WTC11 (cell line): Measurements from ENCODE around the gene FBXO31. TPM values are rescaled to one million over a fixed set of nuclear protein-coding genes. Genes with fewer than 3 reads are reported as not detected.

Source experiments
- ATAC-seq: fragments of 200-7000 bp; cut with Tn5 transposase; 2 replicates; pipeline ENCODE4 v1.10.0; 2021; ENCODE audit warnings: mild to moderate bottlenecking, moderate library complexity
- CTCF ChIA-PET: fragments of 300-600 bp; sonication (Branson Sonifier 250); formaldehyde crosslinking; loops from one replicate; lab custom pipeline; 2021; ENCODE audit warnings: antibody characterized with exemption; lab: Charles Lee
- POLR2A ChIA-PET: fragments of 350-600 bp; sonication (Branson Sonifier 250); formaldehyde crosslinking; loops from one replicate; lab custom pipeline; 2021; ENCODE audit warnings: antibody characterized with exemption; lab: Charles Lee
- DNase-seq: peaks from one replicate; pipeline ENCODE4 v3.0.0; 2021; ENCODE audit warnings: low spot score
- H3K27ac Mint-ChIP-seq: 2 replicates; pipeline ENCODE4 v1.8.0; 2021; ENCODE audit warnings: mixed read lengths
- H3K27me3 Mint-ChIP-seq: 2 replicates; pipeline ENCODE4 v1.8.0; 2021; ENCODE audit warnings: low read depth, mild to moderate bottlenecking, moderate library complexity, mixed read lengths
- H3K36me3 Mint-ChIP-seq: 2 replicates; pipeline ENCODE4 v1.8.0; 2021; ENCODE audit warnings: mixed read lengths
- H3K4me1 Mint-ChIP-seq: 2 replicates; pipeline ENCODE4 v1.8.0; 2022; ENCODE audit warnings: mixed read lengths
- H3K4me3 Mint-ChIP-seq: 2 replicates; pipeline ENCODE4 v1.8.0; 2021; ENCODE audit warnings: mild to moderate bottlenecking, moderate library complexity, mixed read lengths
- H3K9me3 Mint-ChIP-seq: 2 replicates; pipeline ENCODE4 v1.8.0; 2021; ENCODE audit warnings: mixed read lengths
- ATF1 ChIP-seq: sonication (generic); formaldehyde crosslinking; IDR thresholded peaks from 2 replicates; pipeline ENCODE4 v1.8.1; 2023; ENCODE audit warnings: mild to moderate bottlenecking, moderate library complexity, missing genetic modification reagents
- ATF2 ChIP-seq: sonication (generic); formaldehyde crosslinking; IDR thresholded peaks from 2 replicates; pipeline ENCODE4 v1.8.1; 2022; ENCODE audit warnings: low read depth, missing genetic modification reagents, borderline replicate concordance
- CREM ChIP-seq: sonication (generic); formaldehyde crosslinking; IDR thresholded peaks from 2 replicates; pipeline ENCODE4 v1.8.1; 2022; ENCODE audit warnings: mild to moderate bottlenecking, missing genetic modification reagents, moderate library complexity
- ETV6 ChIP-seq: sonication (generic); formaldehyde crosslinking; IDR thresholded peaks from 2 replicates; pipeline ENCODE4 v1.8.1; 2022; ENCODE audit warnings: mild to moderate bottlenecking, missing genetic modification reagents
- FOXK1 ChIP-seq: sonication (generic); formaldehyde crosslinking; IDR thresholded peaks from 2 replicates; pipeline ENCODE4 v1.8.0; 2022; ENCODE audit warnings: mild to moderate bottlenecking, moderate library complexity, missing genetic modification reagents
- GRHL2 ChIP-seq: fragments of 250-450 bp; sonication (Bioruptor Pico); IDR thresholded peaks from 2 replicates; pipeline ENCODE4 v1.8.0; 2022; ENCODE audit warnings: mild to moderate bottlenecking, moderate library complexity; ENCODE audit not compliant: insufficient replicate concordance, severe bottlenecking
- GTF2I ChIP-seq: fragments of 250-450 bp; sonication (Bioruptor Pico); conservative IDR thresholded peaks from 2 replicates; pipeline ENCODE4 v1.4.0; 2021; ENCODE audit warnings: mild to moderate bottlenecking
- JAZF1 ChIP-seq: fragments of 250-450 bp; sonication (Bioruptor Pico); IDR thresholded peaks from 2 replicates; pipeline ENCODE4 v1.9.0; 2021; ENCODE audit warnings: moderate library complexity, mild to moderate bottlenecking, inconsistent platforms
- MXD4 ChIP-seq: fragments of 250-450 bp; sonication (Bioruptor Pico); IDR thresholded peaks from 2 replicates; pipeline ENCODE4 v1.8.0; 2021; ENCODE audit warnings: mild to moderate bottlenecking, moderate library complexity, borderline replicate concordance
- NFYB ChIP-seq: sonication (generic); formaldehyde crosslinking; conservative IDR thresholded peaks from 2 replicates; pipeline ENCODE4 v1.8.0; 2022; ENCODE audit warnings: low read depth, missing genetic modification reagents
- SMAD3 ChIP-seq: sonication (generic); formaldehyde crosslinking; IDR thresholded peaks from 2 replicates; pipeline ENCODE4 v1.8.0; 2022; ENCODE audit warnings: missing genetic modification reagents, mild to moderate bottlenecking, borderline replicate concordance
- SP1 ChIP-seq: sonication (generic); formaldehyde crosslinking; conservative IDR thresholded peaks from 2 replicates; pipeline ENCODE4 v1.8.1; 2022; ENCODE audit warnings: missing genetic modification reagents
- TP53 ChIP-seq: sonication (generic); formaldehyde crosslinking; IDR thresholded peaks from 2 replicates; pipeline ENCODE4 v1.8.1; 2023; ENCODE audit warnings: mild to moderate bottlenecking, missing genetic modification reagents
- ZNF138 ChIP-seq: sonication (generic); formaldehyde crosslinking; conservative IDR thresholded peaks from 2 replicates; pipeline ENCODE4 v1.8.1; 2022; ENCODE audit warnings: mild to moderate bottlenecking, moderate library complexity, missing genetic modification reagents
- ZNF219 ChIP-seq: sonication (generic); formaldehyde crosslinking; IDR thresholded peaks from 2 replicates; pipeline ENCODE4 v1.8.0; 2023; ENCODE audit warnings: missing genetic modification reagents, mild to moderate bottlenecking, borderline replicate concordance
- ZNF423 ChIP-seq: fragments of 250-450 bp; sonication (Bioruptor Pico); IDR thresholded peaks from 2 replicates; pipeline ENCODE4 v2.1.2; 2022; ENCODE audit warnings: mild to moderate bottlenecking, moderate library complexity
- total RNA-seq: library from RNA; stranded (reverse); gene quantifications from 3 replicates; pipeline ENCODE4 v1.2.3, GENCODE V29; 2021
- TF ChIP-seq, protein P1 (sequence below): fragments of 250-450 bp; sonication (Bioruptor Pico); IDR thresholded peaks from 2 replicates; pipeline ENCODE4 v1.9.0; 2021; ENCODE audit warnings: moderate library complexity, mild to moderate bottlenecking, inconsistent platforms, borderline replicate concordance
- TF ChIP-seq, protein P2 (sequence below): sonication (generic); formaldehyde crosslinking; IDR thresholded peaks from 2 replicates; pipeline ENCODE4 v1.8.1; 2023; ENCODE audit warnings: mild to moderate bottlenecking, moderate library complexity, missing genetic modification reagents
- TF ChIP-seq, protein P3 (sequence below): sonication (generic); formaldehyde crosslinking; IDR thresholded peaks from 2 replicates; pipeline ENCODE4 v1.8.0; 2022; ENCODE audit warnings: mild to moderate bottlenecking, missing genetic modification reagents
- TF ChIP-seq, protein P4 (sequence below): sonication (generic); formaldehyde crosslinking; IDR thresholded peaks from 2 replicates; pipeline ENCODE4 v1.8.1; 2022; ENCODE audit warnings: missing genetic modification reagents, borderline replicate concordance

The FBXO31 gene
- total RNA-seq, 1 experiment from 2014 or later = 22.6 TPM

- ChIA-PET CTCF (interaction anchor here (1.2 to 2.2 kb wide), 2 partner anchors 25 to 71 kb away, joined by 3 to 5 read pairs; no protein-coding TSS in a partner anchor), POLR2A (no interaction called here)
- DNase-seq (no peak), ATAC-seq (no peak)
- H3K9me3 Mint-ChIP-seq = no peaks in the 10 kb centered on the region
- H3K4me1 Mint-ChIP-seq = peaks cover 29% of the 10 kb centered on the region
- TF ChIP-seq FOXK1 (CRISPR knock-in tag) (no peak), GTF2I (CRISPR knock-in tag) (no peak), NFYB (no peak), CREM (no peak), MXD4 (no peak), ZNF219 (no peak), SMAD3 (no peak), ATF2 (CRISPR knock-in tag) (no peak), GRHL2 (CRISPR knock-in tag) (no peak), SP1 (no peak), JAZF1 (CRISPR knock-in tag) (no peak)
- TF ChIP-seq, protein P1, sequence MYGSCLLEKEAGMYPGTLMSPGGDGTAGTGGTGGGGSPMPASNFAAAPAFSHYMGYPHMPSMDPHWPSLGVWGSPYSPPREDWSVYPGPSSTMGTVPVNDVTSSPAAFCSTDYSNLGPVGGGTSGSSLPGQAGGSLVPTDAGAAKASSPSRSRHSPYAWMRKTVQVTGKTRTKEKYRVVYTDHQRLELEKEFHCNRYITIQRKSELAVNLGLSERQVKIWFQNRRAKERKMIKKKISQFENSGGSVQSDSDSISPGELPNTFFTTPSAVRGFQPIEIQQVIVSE (CRISPR knock-in tag) = no peak
- TF ChIP-seq, protein P2, sequence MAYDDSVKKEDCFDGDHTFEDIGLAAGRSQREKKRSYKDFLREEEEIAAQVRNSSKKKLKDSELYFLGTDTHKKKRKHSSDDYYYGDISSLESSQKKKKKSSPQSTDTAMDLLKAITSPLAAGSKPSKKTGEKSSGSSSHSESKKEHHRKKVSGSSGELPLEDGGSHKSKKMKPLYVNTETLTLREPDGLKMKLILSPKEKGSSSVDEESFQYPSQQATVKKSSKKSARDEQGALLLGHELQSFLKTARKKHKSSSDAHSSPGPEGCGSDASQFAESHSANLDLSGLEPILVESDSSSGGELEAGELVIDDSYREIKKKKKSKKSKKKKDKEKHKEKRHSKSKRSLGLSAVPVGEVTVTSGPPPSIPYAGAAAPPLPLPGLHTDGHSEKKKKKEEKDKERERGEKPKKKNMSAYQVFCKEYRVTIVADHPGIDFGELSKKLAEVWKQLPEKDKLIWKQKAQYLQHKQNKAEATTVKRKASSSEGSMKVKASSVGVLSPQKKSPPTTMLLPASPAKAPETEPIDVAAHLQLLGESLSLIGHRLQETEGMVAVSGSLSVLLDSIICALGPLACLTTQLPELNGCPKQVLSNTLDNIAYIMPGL (CRISPR knock-in tag) = no peak
- TF ChIP-seq, protein P3, sequence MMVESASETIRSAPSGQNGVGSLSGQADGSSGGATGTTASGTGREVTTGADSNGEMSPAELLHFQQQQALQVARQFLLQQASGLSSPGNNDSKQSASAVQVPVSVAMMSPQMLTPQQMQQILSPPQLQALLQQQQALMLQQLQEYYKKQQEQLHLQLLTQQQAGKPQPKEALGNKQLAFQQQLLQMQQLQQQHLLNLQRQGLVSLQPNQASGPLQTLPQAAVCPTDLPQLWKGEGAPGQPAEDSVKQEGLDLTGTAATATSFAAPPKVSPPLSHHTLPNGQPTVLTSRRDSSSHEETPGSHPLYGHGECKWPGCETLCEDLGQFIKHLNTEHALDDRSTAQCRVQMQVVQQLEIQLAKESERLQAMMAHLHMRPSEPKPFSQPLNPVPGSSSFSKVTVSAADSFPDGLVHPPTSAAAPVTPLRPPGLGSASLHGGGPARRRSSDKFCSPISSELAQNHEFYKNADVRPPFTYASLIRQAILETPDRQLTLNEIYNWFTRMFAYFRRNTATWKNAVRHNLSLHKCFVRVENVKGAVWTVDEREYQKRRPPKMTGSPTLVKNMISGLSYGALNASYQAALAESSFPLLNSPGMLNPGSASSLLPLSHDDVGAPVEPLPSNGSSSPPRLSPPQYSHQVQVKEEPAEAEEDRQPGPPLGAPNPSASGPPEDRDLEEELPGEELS (CRISPR knock-in tag) = no peak
- H3K27ac Mint-ChIP-seq = peak overlapping the region; percentile 25
- no peaks in the 10 kb centered on the region for H3K36me3 Mint-ChIP-seq
- H3K27me3 Mint-ChIP-seq = no peaks in the 10 kb centered on the region
- H3K4me3 Mint-ChIP-seq = no peak overlapping the region
Observed at GRCh38 chr16:87369117-87369765, 14.3 kb downstream of the FBXO31 start.

DNA sequence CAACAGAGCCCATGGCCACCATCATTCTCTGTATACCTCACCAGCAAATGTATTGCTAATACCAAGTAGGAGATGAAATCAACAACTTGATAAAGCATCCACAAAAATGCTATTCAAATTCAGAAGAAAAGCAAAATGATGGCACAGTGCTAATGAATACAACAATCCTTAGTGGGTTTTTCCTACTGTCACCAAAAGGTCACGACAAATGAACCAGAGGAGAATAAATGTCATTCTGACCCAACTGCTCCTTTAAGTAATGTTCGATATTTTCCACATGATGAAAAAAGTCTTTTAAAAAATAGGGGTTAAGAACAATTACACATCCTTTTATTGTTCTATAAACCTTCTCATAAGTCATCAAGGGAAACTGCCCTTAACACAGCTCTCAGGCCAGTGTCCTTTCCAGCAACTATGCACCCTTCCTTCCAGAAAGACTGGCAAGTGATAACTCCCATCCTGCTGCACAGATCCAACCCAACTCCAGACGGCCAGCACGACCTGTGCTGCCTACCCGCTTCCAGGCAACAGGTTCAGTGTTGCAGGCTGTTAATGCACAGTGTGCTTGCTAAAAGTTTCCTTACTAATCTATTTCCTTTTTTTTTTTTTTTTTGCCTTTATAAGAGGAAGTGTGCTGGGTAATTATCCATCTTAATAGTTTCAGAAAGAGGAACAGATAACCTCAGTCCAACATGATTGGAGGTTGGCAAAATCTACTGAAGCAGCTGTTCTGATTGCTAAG is 15.4 kb downstream of the FBXO31 start:
- no peak for TF ChIP-seq ATF1 (CRISPR knock-in tag)
- TF ChIP-seq, protein P4, sequence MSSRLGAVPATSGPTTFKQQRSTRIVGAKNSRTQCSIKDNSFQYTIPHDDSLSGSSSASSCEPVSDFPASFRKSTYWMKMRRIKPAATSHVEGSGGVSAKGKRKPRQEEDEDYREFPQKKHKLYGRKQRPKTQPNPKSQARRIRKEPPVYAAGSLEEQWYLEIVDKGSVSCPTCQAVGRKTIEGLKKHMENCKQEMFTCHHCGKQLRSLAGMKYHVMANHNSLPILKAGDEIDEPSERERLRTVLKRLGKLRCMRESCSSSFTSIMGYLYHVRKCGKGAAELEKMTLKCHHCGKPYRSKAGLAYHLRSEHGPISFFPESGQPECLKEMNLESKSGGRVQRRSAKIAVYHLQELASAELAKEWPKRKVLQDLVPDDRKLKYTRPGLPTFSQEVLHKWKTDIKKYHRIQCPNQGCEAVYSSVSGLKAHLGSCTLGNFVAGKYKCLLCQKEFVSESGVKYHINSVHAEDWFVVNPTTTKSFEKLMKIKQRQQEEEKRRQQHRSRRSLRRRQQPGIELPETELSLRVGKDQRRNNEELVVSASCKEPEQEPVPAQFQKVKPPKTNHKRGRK = no peak
- no peak for TF ChIP-seq ZNF219
- TF ChIP-seq ETV6 (CRISPR knock-in tag) = no peak
- no peak for TF ChIP-seq MXD4
- TF ChIP-seq ZNF138 (CRISPR knock-in tag) = no peak
- TF ChIP-seq ZNF423 (CRISPR knock-in tag) = no peak
- no peak for TF ChIP-seq TP53 (CRISPR knock-in tag)
- no peak for TF ChIP-seq SP1
- TF ChIP-seq SMAD3 = no peak
- peaks cover 29% of the 10 kb centered on the region for H3K4me1 Mint-ChIP-seq

More for the DNA sequence above, 15.4 kb downstream of the FBXO31 start:
- Mint-ChIP-seq H3K27me3 (no peaks in the 10 kb centered on the region), H3K4me3 (no peak overlapping the region), H3K27ac (0 out of 2 replicates have a peak overlapping the region, but pooled peaks have one; percentile 30), H3K36me3 (no peaks in the 10 kb centered on the region), H3K9me3 (no peaks in the 10 kb centered on the region)
- ATAC-seq = no peak
- ChIA-PET CTCF (interaction anchor here (0.6 kb wide), 1 partner anchor 11 kb away, joined by 5 read pairs; no protein-coding TSS in a partner anchor), POLR2A (no interaction called here)
- DNase-seq = no peak
